ENCODE measurements around the gene LRP2.

DNA sequence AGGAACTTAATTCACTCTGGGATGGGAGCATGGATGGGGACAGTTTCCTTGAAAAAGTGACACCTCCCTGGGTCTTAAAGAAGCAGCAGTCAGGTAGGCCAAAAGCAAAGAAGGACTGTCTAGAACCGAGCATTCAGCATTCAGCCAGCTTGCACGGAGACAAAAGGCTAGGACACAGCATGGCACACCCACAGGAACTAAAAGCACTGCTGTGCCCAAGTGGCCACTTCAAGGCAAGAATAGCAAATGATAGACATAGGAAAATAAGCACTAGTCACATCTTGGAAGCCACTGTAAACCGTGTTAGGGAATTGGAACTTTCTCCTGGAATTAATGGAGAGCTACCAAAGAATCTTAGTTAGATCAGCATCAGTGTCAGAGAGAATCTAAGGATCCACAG lies 47.0 kb downstream of the LRP2 start:
- TF ChIP-seq CREB1 (IDR thresholded peaks at IDR 0.05; ENCODE audit: low read depth), result no peak
- no peak for TF ChIP-seq CEBPB (IDR thresholded peaks at IDR 0.05)
- TF ChIP-seq, protein P1, sequence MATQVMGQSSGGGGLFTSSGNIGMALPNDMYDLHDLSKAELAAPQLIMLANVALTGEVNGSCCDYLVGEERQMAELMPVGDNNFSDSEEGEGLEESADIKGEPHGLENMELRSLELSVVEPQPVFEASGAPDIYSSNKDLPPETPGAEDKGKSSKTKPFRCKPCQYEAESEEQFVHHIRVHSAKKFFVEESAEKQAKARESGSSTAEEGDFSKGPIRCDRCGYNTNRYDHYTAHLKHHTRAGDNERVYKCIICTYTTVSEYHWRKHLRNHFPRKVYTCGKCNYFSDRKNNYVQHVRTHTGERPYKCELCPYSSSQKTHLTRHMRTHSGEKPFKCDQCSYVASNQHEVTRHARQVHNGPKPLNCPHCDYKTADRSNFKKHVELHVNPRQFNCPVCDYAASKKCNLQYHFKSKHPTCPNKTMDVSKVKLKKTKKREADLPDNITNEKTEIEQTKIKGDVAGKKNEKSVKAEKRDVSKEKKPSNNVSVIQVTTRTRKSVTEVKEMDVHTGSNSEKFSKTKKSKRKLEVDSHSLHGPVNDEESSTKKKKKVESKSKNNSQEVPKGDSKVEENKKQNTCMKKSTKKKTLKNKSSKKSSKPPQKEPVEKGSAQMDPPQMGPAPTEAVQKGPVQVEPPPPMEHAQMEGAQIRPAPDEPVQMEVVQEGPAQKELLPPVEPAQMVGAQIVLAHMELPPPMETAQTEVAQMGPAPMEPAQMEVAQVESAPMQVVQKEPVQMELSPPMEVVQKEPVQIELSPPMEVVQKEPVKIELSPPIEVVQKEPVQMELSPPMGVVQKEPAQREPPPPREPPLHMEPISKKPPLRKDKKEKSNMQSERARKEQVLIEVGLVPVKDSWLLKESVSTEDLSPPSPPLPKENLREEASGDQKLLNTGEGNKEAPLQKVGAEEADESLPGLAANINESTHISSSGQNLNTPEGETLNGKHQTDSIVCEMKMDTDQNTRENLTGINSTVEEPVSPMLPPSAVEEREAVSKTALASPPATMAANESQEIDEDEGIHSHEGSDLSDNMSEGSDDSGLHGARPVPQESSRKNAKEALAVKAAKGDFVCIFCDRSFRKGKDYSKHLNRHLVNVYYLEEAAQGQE (IDR thresholded peaks at IDR 0.05; ENCODE audit: low read depth), result no peak
- TF ChIP-seq TAF1 (IDR thresholded peaks at IDR 0.05; ENCODE audit: low read depth), result no peak
- no peak for TF ChIP-seq MAX (IDR thresholded peaks at IDR 0.05)
- no peak for TF ChIP-seq EP300 (IDR thresholded peaks at IDR 0.05; ENCODE audit: borderline replicate concordance)
- no peak for TF ChIP-seq EGR1 (IDR thresholded peaks at IDR 0.05)
- no peak for TF ChIP-seq YY1 (IDR thresholded peaks at IDR 0.05; ENCODE audit: low read depth)
- no peak for TF ChIP-seq ZBTB7A (IDR thresholded peaks at IDR 0.05; ENCODE audit: low read depth)
- no peak for TF ChIP-seq FOXM1 (IDR thresholded peaks at IDR 0.05; ENCODE audit: borderline replicate concordance, low read depth)
- TF ChIP-seq RAD21 (IDR thresholded peaks at IDR 0.05; ENCODE audit: low read depth), result no peak

Measured in Ishikawa (cell line).